DOHH2 (cell line): Measurements from ENCODE around the gene DENND1A.
A peak's percentile ranks its signal among the peaks of the same experiment; 100 is the strongest.

Source experiments
- H3F3A ChIP-seq: fragments of 200-600 bp; sonication (generic), shearing (Covaris generic); 2 replicates; pipeline ENCODE4 v1.6.0; 2016; ENCODE audit warnings: antibody characterized with exemption, mild to moderate bottlenecking; ENCODE audit not compliant: control insufficient read depth, insufficient read depth
- H3K27ac ChIP-seq: fragments of 200-600 bp; sonication (generic); 2 replicates; pipeline ENCODE4 v1.5.1; 2014; ENCODE audit warnings: low read depth, mild to moderate bottlenecking, low read length, moderate library complexity
- H3K27me3 ChIP-seq: fragments of 200-600 bp; sonication (generic); 2 replicates; pipeline ENCODE4 v1.6.1; 2014; ENCODE audit warnings: mild to moderate bottlenecking, low read length, mixed read lengths; ENCODE audit not compliant: control insufficient read depth
- H3K36me3 ChIP-seq: fragments of 200-600 bp; sonication (generic); 2 replicates; pipeline ENCODE4 v1.6.1; 2014; ENCODE audit warnings: mild to moderate bottlenecking, low read length, moderate library complexity, mixed read lengths; ENCODE audit not compliant: control insufficient read depth
- H3K4me1 ChIP-seq: fragments of 200-600 bp; sonication (generic); 2 replicates; pipeline ENCODE4 v1.6.1; 2014; ENCODE audit warnings: mild to moderate bottlenecking, low read length, mixed read lengths; ENCODE audit not compliant: control insufficient read depth
- H3K4me2 ChIP-seq: fragments of 200-600 bp; sonication (generic); 2 replicates; pipeline ENCODE4 v1.6.0; 2014; ENCODE audit warnings: mild to moderate bottlenecking, low read length, moderate library complexity
- H3K4me3 ChIP-seq: fragments of 200-600 bp; sonication (generic); 2 replicates; pipeline ENCODE4 v1.5.1; 2014; ENCODE audit warnings: mild to moderate bottlenecking, low read length, mixed read lengths
- H3K79me2 ChIP-seq: fragments of 200-600 bp; sonication (generic); 2 replicates; pipeline ENCODE4 v1.6.1; 2014; ENCODE audit warnings: mild to moderate bottlenecking, low read length, mixed read lengths; ENCODE audit not compliant: control insufficient read depth
- H3K9me2 ChIP-seq: fragments of 200-600 bp; sonication (generic); replicated peaks from 2 replicates; pipeline ENCODE4 v1.6.1; 2014; ENCODE audit warnings: mild to moderate bottlenecking, low read length, mixed read lengths; ENCODE audit not compliant: control insufficient read depth
- H3K9me3 ChIP-seq: fragments of 200-600 bp; sonication (generic); 2 replicates; pipeline ENCODE4 v1.6.1; 2014; ENCODE audit warnings: antibody characterized with exemption, low read length, mixed read lengths; ENCODE audit not compliant: control insufficient read depth, insufficient read depth
- H4K20me1 ChIP-seq: fragments of 200-600 bp; sonication (generic); 2 replicates; pipeline ENCODE4 v1.6.0; 2014; ENCODE audit warnings: low read depth, mild to moderate bottlenecking, antibody characterized with exemption, low read length, moderate library complexity; ENCODE audit not compliant: control insufficient read depth, insufficient read depth
- CTCF ChIP-seq: fragments of 200-600 bp; sonication (generic); IDR thresholded peaks from one replicate; pipeline ENCODE4 v1.5.1; 2014; ENCODE audit warnings: antibody characterized with exemption, mild to moderate bottlenecking, low read depth, low read length; ENCODE audit not compliant: poor library complexity, severe bottlenecking
- EZH2phosphoT487 ChIP-seq: fragments of 200-600 bp; sonication (generic); IDR thresholded peaks from 2 replicates; pipeline ENCODE4 v1.6.1; 2017; ENCODE audit warnings: borderline replicate concordance, mild to moderate bottlenecking, antibody characterized with exemption, low read length, moderate library complexity, mixed read lengths

Gene DENND1A

DNA sequence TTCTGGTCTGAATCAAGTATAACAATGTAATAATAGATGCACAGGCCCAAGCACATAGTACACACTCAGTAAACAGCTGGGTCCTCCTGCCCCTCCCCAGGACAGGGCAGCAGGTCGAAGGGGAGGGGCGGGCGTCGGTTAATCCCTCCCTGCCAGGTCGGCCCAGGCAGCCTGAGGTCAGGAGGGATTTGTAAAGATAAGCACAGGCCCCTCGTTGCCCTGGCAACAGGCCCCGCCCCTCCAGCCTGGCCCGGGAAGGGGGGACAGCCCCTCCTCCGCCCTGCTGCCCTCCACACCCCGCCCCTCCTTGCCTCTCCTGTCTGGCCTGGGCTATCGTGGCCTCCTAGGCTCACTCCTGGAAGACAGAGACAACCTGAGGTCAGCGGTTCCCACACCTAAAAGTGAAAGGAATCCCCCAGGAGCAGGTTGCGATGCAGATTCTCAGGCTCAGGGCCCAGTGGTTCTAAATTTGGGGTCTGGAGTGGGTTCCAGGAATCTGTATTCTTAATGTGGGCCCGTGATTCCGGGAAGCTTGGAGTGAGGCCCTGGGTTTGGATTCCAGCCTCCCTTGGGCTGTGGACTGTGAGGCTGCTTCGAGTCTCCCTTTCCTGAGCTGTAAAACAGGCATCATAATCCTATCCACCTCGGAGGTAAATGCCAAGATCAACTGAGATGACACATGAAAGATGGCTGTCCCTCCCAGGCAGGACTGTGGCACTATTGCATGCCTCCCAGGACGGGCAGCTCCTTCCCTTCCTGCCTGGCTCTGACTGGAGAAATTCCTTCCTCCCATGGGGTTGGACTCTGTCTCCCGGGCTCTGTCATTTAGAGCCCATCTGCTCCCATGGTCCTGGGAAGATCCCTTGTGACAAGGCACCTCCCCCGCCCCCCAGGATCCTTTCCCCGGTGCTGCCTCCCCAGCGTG, 569.5 kb downstream of the DENND1A start:
- Histone ChIP-seq H3K27ac (no peak overlapping the region), H3K9me2 (no peaks in the 10 kb centered on the region), H3K36me3 (no peaks in the 10 kb centered on the region), H3F3A (no peaks in the 10 kb centered on the region), H3K9me3 (no peaks in the 10 kb centered on the region), H3K4me3 (no peak overlapping the region), H3K4me2 (peak overlapping the region; percentile 46), H3K27me3 (no peaks in the 10 kb centered on the region), H3K79me2 (no peaks in the 10 kb centered on the region), H3K4me1 (peaks cover 26% of the 10 kb centered on the region), H4K20me1 (no peaks in the 10 kb centered on the region)
- TF ChIP-seq EZH2phosphoT487: no peak
- no peak for TF ChIP-seq CTCF

DNA sequence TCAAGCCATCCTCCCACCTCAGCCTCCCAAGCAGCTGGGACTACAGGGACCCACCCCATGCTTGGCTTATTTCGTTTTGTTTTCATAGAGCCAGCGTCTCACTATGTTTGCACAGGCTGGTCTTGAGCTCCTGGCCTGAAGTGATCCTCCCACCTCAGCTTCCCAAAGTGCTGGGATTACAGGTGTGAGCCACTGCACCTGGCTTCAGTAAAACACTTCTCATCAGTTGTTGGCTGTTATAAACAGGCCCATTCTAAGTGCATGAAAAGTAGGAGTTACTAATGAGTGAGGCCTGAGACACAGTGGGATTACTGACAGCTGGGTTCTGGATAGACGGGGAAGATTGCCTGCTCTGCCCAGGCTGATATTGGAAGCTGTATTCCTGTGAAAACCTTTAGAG, 570.4 kb downstream of the DENND1A start:
- H3K27ac ChIP-seq: no peak overlapping the region
- peaks cover 26% of the 10 kb centered on the region for H3K4me1 ChIP-seq
- H3K9me3 ChIP-seq: no peaks in the 10 kb centered on the region
- no peaks in the 10 kb centered on the region for H3F3A ChIP-seq
- peak overlapping the region; percentile 46 for H3K4me2 ChIP-seq
- no peaks in the 10 kb centered on the region for H4K20me1 ChIP-seq
- TF ChIP-seq EZH2phosphoT487 (no peak), CTCF (no peak)
- H3K27me3 ChIP-seq: no peaks in the 10 kb centered on the region
- H3K79me2 ChIP-seq: no peaks in the 10 kb centered on the region
- no peak overlapping the region for H3K4me3 ChIP-seq
- H3K36me3 ChIP-seq: no peaks in the 10 kb centered on the region
- no peaks in the 10 kb centered on the region for H3K9me2 ChIP-seq

GRCh38 chr9:123359106-123359505, 570.8 kb downstream of the DENND1A start:
- no peaks in the 10 kb centered on the region for H3K9me2 ChIP-seq
- peaks cover 30% of the 10 kb centered on the region for H3K4me1 ChIP-seq
- H4K20me1 ChIP-seq: no peaks in the 10 kb centered on the region
- H3K36me3 ChIP-seq: no peaks in the 10 kb centered on the region
- no peaks in the 10 kb centered on the region for H3K27me3 ChIP-seq
- peak overlapping the region; percentile 46 for H3K4me2 ChIP-seq
- H3K27ac ChIP-seq: no peak overlapping the region
- no peaks in the 10 kb centered on the region for H3K79me2 ChIP-seq
- TF ChIP-seq CTCF (no peak), EZH2phosphoT487 (no peak)
- no peak overlapping the region for H3K4me3 ChIP-seq
- H3F3A ChIP-seq: no peaks in the 10 kb centered on the region
- no peaks in the 10 kb centered on the region for H3K9me3 ChIP-seq
